H9 (cell line): ENCODE measurements around the gene RAB11B. TPM values are rescaled to one million over a fixed set of nuclear protein-coding genes. Genes with fewer than 3 reads are reported as not detected.
"Not testable (repeated sequence)": the region's sequence is repeated elsewhere in the genome, so short reads cannot be mapped to it uniquely, and the experiment has no call there.

Experiments
- DNase-seq: peaks from one replicate; pipeline ENCODE4 v3.0.0-alpha.2; 2017
- H2AFZ ChIP-seq: one replicate; pipeline ENCODE4 v1.6.1; 2013; ENCODE audit warnings: mild to moderate bottlenecking, low read length, control low read depth, moderate library complexity
- H2AK5ac ChIP-seq: 2 replicates; pipeline ENCODE4 v1.6.1; 2013; ENCODE audit warnings: low read length, control low read depth, mixed read lengths; ENCODE audit not compliant: insufficient read length
- H2BK120ac ChIP-seq: one replicate; pipeline ENCODE4 v1.6.1; 2013; ENCODE audit warnings: low read depth, mild to moderate bottlenecking, low read length, control low read depth, inconsistent platforms; ENCODE audit not compliant: poor library complexity, severe bottlenecking
- H2BK12ac ChIP-seq: 2 replicates; pipeline ENCODE4 v1.6.1; 2013; ENCODE audit warnings: low read length, control low read depth, mixed read lengths, low read depth; ENCODE audit not compliant: insufficient read length
- H2BK15ac ChIP-seq: 2 replicates; pipeline ENCODE4 v1.6.1; 2013; ENCODE audit warnings: low read depth, low read length, control low read depth
- H2BK20ac ChIP-seq: one replicate; pipeline ENCODE4 v1.6.1; 2013; ENCODE audit warnings: low read depth, mild to moderate bottlenecking, low read length, control low read depth, inconsistent platforms; ENCODE audit not compliant: poor library complexity, severe bottlenecking
- H2BK5ac ChIP-seq: 2 replicates; pipeline ENCODE4 v1.6.1; 2013; ENCODE audit warnings: low read length, control low read depth, mixed read lengths; ENCODE audit not compliant: insufficient read length
- H3K14ac ChIP-seq: 2 replicates; pipeline ENCODE4 v1.6.1; 2013; ENCODE audit warnings: low read length, control low read depth; ENCODE audit not compliant: insufficient read depth
- H3K18ac ChIP-seq: 2 replicates; pipeline ENCODE4 v1.6.1; 2013; ENCODE audit warnings: low read depth, mild to moderate bottlenecking, mixed read lengths, low read length, control low read depth; ENCODE audit not compliant: insufficient read length
- H3K23ac ChIP-seq: 2 replicates; pipeline ENCODE4 v1.6.1; 2013; ENCODE audit warnings: low read length, control low read depth, mixed read lengths, low read depth; ENCODE audit not compliant: insufficient read length
- H3K23me2 ChIP-seq: 2 replicates; pipeline ENCODE4 v1.6.1; 2013; ENCODE audit warnings: low read depth, mild to moderate bottlenecking, mixed read lengths, low read length, control low read depth; ENCODE audit not compliant: insufficient read length, poor library complexity, severe bottlenecking
- H3K27ac ChIP-seq: 2 replicates; pipeline ENCODE4 v1.5.1; 2013; ENCODE audit warnings: low read length, control low read depth, mixed read lengths, low read depth; ENCODE audit not compliant: insufficient read length
- H3K27me3 ChIP-seq: 2 replicates; pipeline ENCODE4 v1.6.1; 2013; ENCODE audit warnings: low read length, control low read depth, inconsistent platforms; ENCODE audit not compliant: insufficient read depth
- H3K4ac ChIP-seq: 2 replicates; pipeline ENCODE4 v1.6.1; 2013; ENCODE audit warnings: low read depth, mild to moderate bottlenecking, control low read depth, inconsistent platforms, low read length, moderate library complexity
- H3K4me1 ChIP-seq: 2 replicates; pipeline ENCODE4 v1.6.1; 2013; ENCODE audit warnings: low read length, control low read depth, inconsistent platforms; ENCODE audit not compliant: insufficient read depth
- H3K4me2 ChIP-seq: 2 replicates; pipeline ENCODE4 v1.6.1; 2013; ENCODE audit warnings: low read length, control low read depth, mixed read lengths; ENCODE audit not compliant: insufficient read length, insufficient read depth
- H3K56ac ChIP-seq: 2 replicates; pipeline ENCODE4 v1.6.1; 2013; ENCODE audit warnings: low read depth, mild to moderate bottlenecking, mixed read lengths, low read length, control low read depth; ENCODE audit not compliant: insufficient read length
- H3K79me1 ChIP-seq: 2 replicates; pipeline ENCODE4 v1.6.1; 2013; ENCODE audit warnings: low read depth, mild to moderate bottlenecking, moderate library complexity, low read length, control low read depth, inconsistent platforms; ENCODE audit not compliant: insufficient read depth, poor library complexity, severe bottlenecking
- H3K79me2 ChIP-seq: 2 replicates; pipeline ENCODE4 v1.6.1; 2013; ENCODE audit warnings: low read length, control low read depth, inconsistent platforms; ENCODE audit not compliant: insufficient read depth
- H3K9ac ChIP-seq: 2 replicates; pipeline ENCODE4 v1.6.1; 2013; ENCODE audit warnings: low read length, control low read depth, mixed read lengths; ENCODE audit not compliant: insufficient read length; ENCODE audit errors: extremely low read depth
- H3K9me3 ChIP-seq: one replicate; pipeline ENCODE4 v1.6.1; 2013; ENCODE audit warnings: low read depth, low read length, inconsistent platforms; ENCODE audit not compliant: control insufficient read depth
- H3T11ph ChIP-seq: one replicate; pipeline ENCODE4 v1.6.1; 2013; ENCODE audit warnings: mild to moderate bottlenecking, low read length, control low read depth, inconsistent platforms
- H4K20me1 ChIP-seq: one replicate; pipeline ENCODE4 v1.6.1; 2013; ENCODE audit not compliant: control insufficient read depth, insufficient read length, insufficient read depth
- H4K5ac ChIP-seq: 2 replicates; pipeline ENCODE4 v1.6.1; 2013; ENCODE audit warnings: low read depth, mild to moderate bottlenecking, mixed read lengths, low read length, control low read depth; ENCODE audit not compliant: insufficient read length
- H4K8ac ChIP-seq: replicated peaks from 2 replicates; pipeline ENCODE4 v1.6.1; 2013; ENCODE audit warnings: low read length, control low read depth, mixed read lengths, low read depth; ENCODE audit not compliant: insufficient read length
- H4K91ac ChIP-seq: 2 replicates; pipeline ENCODE4 v1.6.1; 2013; ENCODE audit warnings: low read depth, mild to moderate bottlenecking, moderate library complexity, mixed read lengths, low read length, control low read depth; ENCODE audit not compliant: insufficient read length
- H3K27ac Mint-ChIP-seq, 3 experiments: 2 replicates in 2 of 3; 3 replicates in 1 of 3; pipeline ENCODE4 v1.8.0; 2020 to 2021; ENCODE audit warnings: mixed read lengths in 3 of 3, mild to moderate bottlenecking in 1 of 3, moderate library complexity in 1 of 3
- H3K27me3 Mint-ChIP-seq: 2 replicates; pipeline ENCODE4 v1.8.0; 2021; ENCODE audit warnings: low read depth, mild to moderate bottlenecking, moderate library complexity, mixed read lengths
- H3K36me3 Mint-ChIP-seq, 3 experiments: 2 replicates in 2 of 3; 3 replicates in 1 of 3; pipeline ENCODE4 v1.8.0; 2020 to 2021; ENCODE audit warnings: low read depth in 3 of 3, mixed read lengths in 3 of 3; ENCODE audit not compliant: insufficient read depth in 1 of 3
- H3K4me1 Mint-ChIP-seq, 2 experiments: 2 replicates each; pipeline ENCODE4 v1.8.0; 2020; ENCODE audit warnings: mixed read lengths in 2 of 2
- H3K4me3 Mint-ChIP-seq, 2 experiments: 2 replicates in 1 of 2; 3 replicates in 1 of 2; pipeline ENCODE4 v1.8.0; 2020 to 2021; ENCODE audit warnings: mild to moderate bottlenecking in 2 of 2, mixed read lengths in 2 of 2, moderate library complexity in 1 of 2
- H3K9me3 Mint-ChIP-seq, 2 experiments: 2 replicates in 1 of 2; 3 replicates in 1 of 2; pipeline ENCODE4 v1.8.0; 2020; ENCODE audit warnings: mild to moderate bottlenecking in 2 of 2, mixed read lengths in 2 of 2, moderate library complexity in 1 of 2
- WGBS: extraction: QIAGEN DNeasy Blood & Tissue Kit; methylation state at CpG from one replicate; pipeline ENCODE4 v1.1.7; 2013; ENCODE audit warnings: missing lambda C conversion rate, low lambda C conversion rate, mixed read lengths; ENCODE audit not compliant: insufficient read length; ENCODE audit errors: extremely low coverage; 5-methylcytosine and 5-hydroxymethylcytosine counted together
- total RNA-seq: library from RNA; stranded (reverse); gene quantifications from 2 replicates; pipeline ENCODE4 v1.2.1, GENCODE V29; 2021

Gene RAB11B
- total RNA-seq, 1 experiment from 2014 or later: 106 TPM

- H3K79me1 ChIP-seq, H3K4me2 ChIP-seq, H3K4ac ChIP-seq, H3K23me2 ChIP-seq, H4K8ac ChIP-seq, H4K5ac ChIP-seq, H2AK5ac ChIP-seq, H3K27me3 Mint-ChIP-seq, H4K20me1 ChIP-seq, H3K27ac ChIP-seq, H3K27me3 ChIP-seq, H2AFZ ChIP-seq, H4K91ac ChIP-seq, H3K56ac ChIP-seq, H3K4me1 ChIP-seq, H3K9me3 ChIP-seq, H3K18ac ChIP-seq, H2BK12ac ChIP-seq, H3K23ac ChIP-seq, DNase-seq, H3K14ac ChIP-seq, H3T11ph ChIP-seq, H3K27ac Mint-ChIP-seq, H2BK20ac ChIP-seq, H3K79me2 ChIP-seq, H3K9ac ChIP-seq, H2BK15ac ChIP-seq, H2BK5ac ChIP-seq, H2BK120ac ChIP-seq, H3K4me3 Mint-ChIP-seq: not testable (repeated sequence)
- no CpG with 5 or more reads among the region's 4 CpGs for WGBS
- peaks cover 15 to 19% (median 18%) of the 10 kb centered on the region in 3 experiments for H3K36me3 Mint-ChIP-seq
- H3K4me1 Mint-ChIP-seq: peaks cover 21 to 22% of the 10 kb centered on the region in 2 experiments
- H3K9me3 Mint-ChIP-seq: peaks cover 11 to 12% of the 10 kb centered on the region in 2 experiments; a peak in 4 of 5 replicates
Observed at GRCh38 chr19:8384569-8384968, 5.6 kb upstream of the RAB11B start.

GRCh38 chr19:8385103-8385502 is 5.1 kb upstream of the RAB11B start:
- H3K9me3 ChIP-seq, H3K27me3 Mint-ChIP-seq, H2AFZ ChIP-seq, H3K4me2 ChIP-seq, H2BK5ac ChIP-seq, H4K20me1 ChIP-seq, H4K8ac ChIP-seq, H3K14ac ChIP-seq, H3K79me2 ChIP-seq, H3K23ac ChIP-seq, H3K23me2 ChIP-seq, H2BK15ac ChIP-seq, H3K56ac ChIP-seq, H3K27ac Mint-ChIP-seq, H4K5ac ChIP-seq, H2BK120ac ChIP-seq, H2BK12ac ChIP-seq, H2BK20ac ChIP-seq, H3K18ac ChIP-seq, H3K4me1 ChIP-seq, DNase-seq, H2AK5ac ChIP-seq, H3K4me3 Mint-ChIP-seq, H3T11ph ChIP-seq, H3K9ac ChIP-seq, H3K27ac ChIP-seq, H3K27me3 ChIP-seq, H3K79me1 ChIP-seq, H4K91ac ChIP-seq, H3K4ac ChIP-seq: not testable (repeated sequence)
- WGBS: no CpG with 5 or more reads among the region's 2 CpGs
- Mint-ChIP-seq H3K4me1 (peaks cover 15 to 16% of the 10 kb centered on the region in 2 experiments), H3K36me3 (peaks cover 15 to 17% (median 16%) of the 10 kb centered on the region in 3 experiments; a peak in 6 of 7 replicates), H3K9me3 (peaks cover 9 to 11% of the 10 kb centered on the region in 2 experiments; a peak in 4 of 5 replicates)
